SHP77 treated with DMSO at 0.1 percent for 48 hours (cell line): ENCODE data around the gene RBMY1D.
"Not testable (repeated sequence)": the region's sequence is repeated elsewhere in the genome, so short reads cannot be mapped to it uniquely, and the experiment has no call there.

Source experiments
- DNase-seq: peaks from one replicate; lab custom pipeline; 2025; lab: John Stamatoyannopoulos, UW

Gene RBMY1D

DNA sequence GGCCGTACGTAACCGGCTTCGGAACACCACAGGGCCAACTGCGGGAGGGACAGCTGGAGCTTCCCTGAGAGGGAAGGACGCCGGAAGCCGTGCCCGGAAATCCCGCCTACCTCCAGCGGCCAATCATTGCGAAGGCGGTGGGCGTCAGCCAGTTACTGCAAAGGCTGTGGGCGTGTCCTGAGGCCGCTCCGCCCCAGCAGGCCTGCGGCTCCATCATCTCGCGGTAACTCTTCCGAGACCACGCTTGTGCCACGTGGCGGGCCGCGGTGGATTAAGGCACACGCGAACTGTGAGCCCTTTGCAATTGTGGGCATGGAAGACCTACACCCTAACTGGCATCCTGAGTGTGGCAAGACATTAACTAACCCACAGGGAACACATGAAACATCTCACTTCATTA is at the start of gene RBMY1D:
RBMY1D (minus strand) TSS at position 101 of the 400 bp plus-strand sequence. CDS start 2,013 bp downstream, outside the sequence.
- not testable (repeated sequence) for DNase-seq

DNA sequence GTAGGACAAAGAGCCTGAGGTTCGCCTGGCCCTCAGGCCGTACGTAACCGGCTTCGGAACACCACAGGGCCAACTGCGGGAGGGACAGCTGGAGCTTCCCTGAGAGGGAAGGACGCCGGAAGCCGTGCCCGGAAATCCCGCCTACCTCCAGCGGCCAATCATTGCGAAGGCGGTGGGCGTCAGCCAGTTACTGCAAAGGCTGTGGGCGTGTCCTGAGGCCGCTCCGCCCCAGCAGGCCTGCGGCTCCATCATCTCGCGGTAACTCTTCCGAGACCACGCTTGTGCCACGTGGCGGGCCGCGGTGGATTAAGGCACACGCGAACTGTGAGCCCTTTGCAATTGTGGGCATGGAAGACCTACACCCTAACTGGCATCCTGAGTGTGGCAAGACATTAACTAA is 23.6 kb upstream of the RBMY1D start, which contains the start of gene RBMY1E:
RBMY1E (minus strand) TSS at position 101 of the 400 bp plus-strand sequence. CDS start 1,978 bp downstream, outside the sequence.
- not testable (repeated sequence) for DNase-seq

DNA sequence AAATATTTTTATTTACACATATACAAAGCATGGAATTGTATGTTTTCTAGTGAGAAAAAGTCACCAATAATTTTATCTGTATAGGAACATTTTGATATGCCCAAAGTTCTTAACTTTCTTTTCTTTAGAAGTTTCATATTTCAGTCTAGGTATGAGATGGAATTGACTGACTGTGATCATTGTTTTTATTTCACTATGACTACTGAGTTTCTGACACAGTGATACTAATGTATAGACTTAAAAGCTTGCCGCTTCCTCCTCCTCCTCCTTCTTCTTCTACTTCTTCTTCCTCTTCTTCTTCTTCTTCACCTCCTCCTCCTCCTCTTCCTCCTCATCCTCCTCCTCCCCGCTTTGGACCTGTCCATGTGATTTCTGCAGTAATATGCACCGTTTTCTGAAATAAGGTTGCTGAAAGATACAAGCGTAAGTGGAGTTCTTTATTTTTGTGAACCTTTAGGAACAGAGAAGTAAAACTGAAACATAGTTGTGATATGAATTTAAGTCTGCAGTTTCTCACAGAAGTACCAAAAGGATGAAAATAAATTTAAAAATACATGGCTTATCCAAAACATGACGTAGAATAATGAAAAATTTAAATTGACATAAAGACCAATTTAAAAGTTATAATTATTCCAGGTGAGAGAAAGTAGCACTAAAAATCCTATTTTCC is 24.8 kb downstream of the RBMY1D start:
- DNase-seq, result not testable (repeated sequence)

DNA sequence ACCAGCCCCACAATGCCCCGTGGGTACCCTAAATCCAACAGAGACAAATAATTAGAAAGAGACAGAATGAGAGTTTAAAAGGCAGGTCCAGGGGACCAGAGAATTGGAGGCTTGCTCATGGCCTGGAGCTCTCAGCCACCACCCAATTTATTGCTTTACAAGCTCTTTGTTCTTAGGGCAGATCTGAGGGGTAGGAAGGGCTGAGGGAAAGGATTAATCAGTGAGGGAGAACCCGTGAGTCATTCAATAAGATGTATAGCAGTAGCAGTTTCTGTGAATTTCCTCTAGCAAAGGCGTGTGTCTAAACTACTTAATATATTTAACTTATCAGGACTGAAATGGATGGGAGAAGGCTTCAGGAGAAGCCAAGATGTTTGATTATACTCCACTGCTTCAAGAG is 48.8 kb downstream of the RBMY1D start:
- no peak for DNase-seq

DNA sequence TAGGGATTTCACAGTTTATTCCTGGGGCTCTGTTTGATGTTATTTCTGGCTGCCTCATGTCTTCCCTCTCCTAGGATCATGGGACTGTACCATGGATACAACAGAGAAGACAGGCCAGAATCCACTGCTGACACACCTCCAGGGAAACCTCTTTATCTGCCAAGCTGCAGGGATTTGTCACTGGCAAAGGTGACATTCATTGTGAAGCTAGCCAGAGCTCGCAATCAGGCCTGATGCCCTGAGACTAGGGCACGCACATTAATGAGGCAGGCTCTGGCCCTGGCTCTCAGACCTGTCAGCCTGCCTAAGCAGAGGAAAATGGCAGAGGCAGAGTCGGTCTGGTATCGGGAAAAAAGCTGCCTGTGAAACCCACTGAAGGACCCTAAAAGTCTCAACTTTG is 52.2 kb downstream of the RBMY1D start:
- DNase-seq, result no peak

DNA sequence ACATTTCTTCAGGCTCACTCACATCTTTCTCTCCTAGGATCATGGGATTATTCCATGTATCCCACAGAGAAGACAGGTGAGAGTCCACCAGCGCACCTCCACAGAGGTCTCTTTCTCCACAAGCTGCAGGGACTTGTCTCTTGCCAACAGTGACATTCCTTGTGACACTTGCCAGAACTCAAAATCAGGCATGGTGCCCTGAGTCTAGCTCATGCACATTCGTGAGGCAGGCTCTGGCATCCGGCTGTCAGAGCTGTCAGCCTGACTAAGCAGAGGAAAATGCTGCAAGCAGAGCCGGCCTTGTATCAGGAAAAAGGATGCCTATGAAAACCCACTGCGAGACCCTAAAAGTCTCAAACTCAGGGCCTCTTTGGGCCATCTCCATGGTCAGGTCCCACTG is 54.8 kb downstream of the RBMY1D start:
- DNase-seq, result no peak

DNA sequence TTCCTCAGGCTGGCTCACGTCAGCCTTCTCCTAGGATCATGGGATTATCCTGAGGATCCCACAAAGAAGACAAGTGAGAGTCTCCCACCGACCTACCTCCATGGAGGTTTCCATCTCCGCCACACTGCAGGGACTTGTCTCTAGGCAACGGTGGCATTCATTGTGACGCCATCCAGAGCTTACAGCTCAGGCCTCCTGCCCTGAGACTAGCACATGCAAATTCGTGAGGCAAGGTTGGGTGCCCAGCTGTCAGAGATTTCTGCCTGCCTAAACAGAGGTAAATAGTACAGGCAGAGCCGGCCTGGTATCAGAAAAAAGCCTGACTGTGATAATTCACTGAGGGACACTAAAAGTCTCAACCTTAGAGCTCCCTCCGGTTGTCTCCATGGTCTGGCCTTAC is 58.0 kb downstream of the RBMY1D start:
- no peak for DNase-seq

DNA sequence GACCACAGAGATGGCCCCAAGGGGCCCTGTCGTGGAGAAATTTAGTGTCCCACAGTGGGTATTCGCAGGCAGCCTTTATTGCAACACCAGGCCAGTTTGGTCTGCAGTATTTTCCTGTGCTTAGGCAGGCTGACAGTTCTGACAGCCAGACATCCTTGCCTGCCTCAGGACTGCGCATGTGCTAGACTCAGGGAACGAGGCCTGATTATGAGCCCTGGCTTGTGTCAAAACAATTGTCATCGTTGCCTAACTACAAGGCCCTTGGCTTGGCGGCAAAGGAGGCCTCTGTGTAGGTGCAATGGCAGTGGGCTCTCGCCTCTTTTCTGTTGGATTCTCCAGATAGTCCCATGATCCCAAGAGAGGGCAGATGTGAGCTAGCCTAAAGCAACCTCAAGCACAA is 59.3 kb downstream of the RBMY1D start:
- no peak for DNase-seq
